GM18511 (cell line): ENCODE measurements around the gene ASF1B.
A peak's percentile ranks its signal among the peaks of the same experiment; 100 is the strongest.

Experiments
- ATAC-seq: cut with Tn5 transposase; IDR thresholded peaks from one replicate; pipeline ENCODE4 v1.9.1; 2021; ENCODE audit warnings: mild to moderate bottlenecking, moderate library complexity; ENCODE audit not compliant: unreplicated experiment

Gene ASF1B

GRCh38 chr19:14089662-14090508, 46.5 kb downstream of the ASF1B start:
- ATAC-seq, result no peak

- no peak for ATAC-seq
Measured at GRCh38 chr19:14089412-14089661, 47.1 kb downstream of the ASF1B start.

GRCh38 chr19:14088634-14089411, 47.6 kb downstream of the ASF1B start:
- no peak for ATAC-seq

GRCh38 chr19:14086098-14086497, 50.3 kb downstream of the ASF1B start:
- no peak for ATAC-seq

GRCh38 chr19:14085309-14085995, 50.9 kb downstream of the ASF1B start, which contains the start of gene C19orf67:
C19orf67 (minus strand) TSS chr19:14085783; CDS start chr19:14085627, 156 bp downstream.
- ATAC-seq, result no peak

- ATAC-seq, result no peak
Measured at GRCh38 chr19:14082675-14082960, 53.8 kb downstream of the ASF1B start.

GRCh38 chr19:14081797-14082674, 54.4 kb downstream of the ASF1B start:
- ATAC-seq, result peak; percentile 24

GRCh38 chr19:14080887-14081796, 55.2 kb downstream of the ASF1B start:
- ATAC-seq, result peak; percentile 88

- no peak for ATAC-seq
Measured at GRCh38 chr19:14078411-14078810, 58.0 kb downstream of the ASF1B start.

- no peak for ATAC-seq
Measured at GRCh38 chr19:14073925-14074838, 62.2 kb downstream of the ASF1B start.

GRCh38 chr19:14073261-14073924, 63.0 kb downstream of the ASF1B start:
- ATAC-seq, result peak; percentile 54

- ATAC-seq, result peak; percentile 5
Measured at GRCh38 chr19:14072535-14073260, 63.7 kb downstream of the ASF1B start, which contains the start of gene MISP3. MISP3 (plus strand) TSS chr19:14072786; CDS start chr19:14073310, 524 bp downstream.

- no peak for ATAC-seq
Measured at GRCh38 chr19:14070268-14071050, 65.9 kb downstream of the ASF1B start.
